Measurements from ENCODE around the gene CARMIL1. TPM values are rescaled to one million over a fixed set of nuclear protein-coding genes. Genes with fewer than 3 reads are reported as not detected.

CARMIL1 gene
- total and polyA plus RNA-seq, 10 of the 15 experiments (the other 5 are each of a cell fraction or from before 2014, with no cell fraction given), result 6.4 to 18.1 (median 10.3) TPM

DNA sequence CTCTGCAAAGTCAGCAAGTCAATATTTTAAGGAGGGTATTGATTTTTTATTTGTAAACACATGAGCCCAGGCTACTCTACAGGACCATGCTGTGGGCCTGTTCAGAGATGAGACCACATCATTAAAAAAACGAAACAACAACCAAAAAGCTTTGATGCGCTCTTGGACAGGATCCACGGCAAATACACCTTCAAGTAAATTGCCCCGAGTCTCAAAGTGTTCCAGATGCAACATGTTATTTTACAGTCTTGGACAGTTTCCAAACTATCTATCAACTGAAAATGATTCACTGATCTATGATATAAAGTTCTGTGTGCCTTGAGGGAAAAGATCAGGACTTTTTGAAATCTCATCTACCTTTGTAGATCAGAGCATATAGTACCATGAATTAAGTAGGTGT is 25.8 kb upstream of the CARMIL1 start:
- no peaks in the 10 kb centered on the region for H3K9me3 ChIP-seq (replicated peaks; ENCODE audit: control insufficient read depth, insufficient read depth, low read length)
- DNase-seq (ENCODE audit: low read depth, low spot score) (no peak), FAIRE-seq (no peak), ATAC-seq (no peak)
- no peaks in the 10 kb centered on the region for H3K79me2 ChIP-seq (ENCODE audit: control insufficient read depth, insufficient read depth, low read length)
- no peaks in the 10 kb centered on the region for H3K4me1 ChIP-seq (ENCODE audit: control insufficient read depth, insufficient read depth, low read length)
- in situ Hi-C loops (cut with MboI) (loop anchor here (25.0 kb wide), 1 partner anchor 684 kb away; the partner anchor contains the start of gene SLC17A2), intact Hi-C loops (cut with micrococcal nuclease; ENCODE audit: unreplicated experiment) (no loop called here)
- no peaks in the 10 kb centered on the region for H3K27me3 ChIP-seq (replicated peaks in 1 of 2; ENCODE audit: control insufficient read depth in 2 of 2, insufficient read depth in 2 of 2, low read length in 1 of 2)
- H3K36me3 ChIP-seq (ENCODE audit: control insufficient read depth in 2 of 2, insufficient read depth in 2 of 2, low read length in 1 of 2), result no peaks in the 10 kb centered on the region
- ChIA-PET POLR2A (no interaction called here), SMC1A (ENCODE audit: uncharacterized antibody, unreplicated experiment) (interaction anchor here (1.1 kb wide), 1 partner anchor 223 kb away, joined by 3 read pairs; no protein-coding TSS in a partner anchor), RAD21 (ENCODE audit: unreplicated experiment) (interaction anchor here (0.8 to 4.0 kb wide), 2 partner anchors 13 to 30 kb away, joined by 3 to 12 read pairs; no protein-coding TSS in a partner anchor), CTCF (interaction anchor here (1.2 to 1.7 kb wide), 2 partner anchors 12 to 303 kb away, joined by 4 to 10 read pairs; no protein-coding TSS in a partner anchor)
- H3K4me2 ChIP-seq (ENCODE audit: control insufficient read depth, insufficient read depth), result no peak overlapping the region
- no peak overlapping the region for H3K4me3 ChIP-seq
- BruUV-seq (replicated peaks), result no TSS peak
- WGBS (ENCODE audit: insufficient coverage, insufficient replicate concordance, low lambda C conversion rate, missing lambda C conversion rate), result 69% methylated on average over 4 of the region's 4 CpGs
- no peak overlapping the region for H3K27ac ChIP-seq (ENCODE audit: control insufficient read depth, insufficient read depth)
- H3K9ac ChIP-seq (ENCODE audit: control insufficient read depth, insufficient read depth, low read length), result no peak overlapping the region
- H2AFZ ChIP-seq (ENCODE audit: control insufficient read depth, low read depth, low read length), result no peak overlapping the region
- H4K20me1 ChIP-seq (ENCODE audit: control insufficient read depth, insufficient read depth), result no peaks in the 10 kb centered on the region
- TF ChIP-seq RFX5 (IDR thresholded peaks at IDR 0.05; ENCODE audit: low read depth, low read length) (no peak), NRF1 (conservative IDR thresholded peaks at IDR 0.05; ENCODE audit: low read depth, low read length) (no peak), PML (IDR thresholded peaks at IDR 0.05; ENCODE audit: low read length) (no peak), SMAD5 (IDR thresholded peaks at IDR 0.05; ENCODE audit: low read depth) (no peak), IRF4 (IDR thresholded peaks at IDR 0.05; ENCODE audit: low read depth, low read length) (no peak), CBX3 (IDR thresholded peaks at IDR 0.05; ENCODE audit: borderline replicate concordance, low read depth) (no peak), LARP7 (IDR thresholded peaks at IDR 0.05) (no peak), KLF5 (IDR thresholded peaks at IDR 0.05; ENCODE audit: partially characterized antibody) (no peak), ZNF217 (IDR thresholded peaks at IDR 0.05) (no peak), NR2F1 (conservative IDR thresholded peaks at IDR 0.05) (no peak), RAD51 (IDR thresholded peaks at IDR 0.05) (no peak), EED (IDR thresholded peaks at IDR 0.05; ENCODE audit: low read depth) (no peak), ZNF274 (IDR thresholded peaks at IDR 0.05; ENCODE audit: insufficient read depth, insufficient read length) (no peak)
- TF ChIP-seq, protein P1, sequence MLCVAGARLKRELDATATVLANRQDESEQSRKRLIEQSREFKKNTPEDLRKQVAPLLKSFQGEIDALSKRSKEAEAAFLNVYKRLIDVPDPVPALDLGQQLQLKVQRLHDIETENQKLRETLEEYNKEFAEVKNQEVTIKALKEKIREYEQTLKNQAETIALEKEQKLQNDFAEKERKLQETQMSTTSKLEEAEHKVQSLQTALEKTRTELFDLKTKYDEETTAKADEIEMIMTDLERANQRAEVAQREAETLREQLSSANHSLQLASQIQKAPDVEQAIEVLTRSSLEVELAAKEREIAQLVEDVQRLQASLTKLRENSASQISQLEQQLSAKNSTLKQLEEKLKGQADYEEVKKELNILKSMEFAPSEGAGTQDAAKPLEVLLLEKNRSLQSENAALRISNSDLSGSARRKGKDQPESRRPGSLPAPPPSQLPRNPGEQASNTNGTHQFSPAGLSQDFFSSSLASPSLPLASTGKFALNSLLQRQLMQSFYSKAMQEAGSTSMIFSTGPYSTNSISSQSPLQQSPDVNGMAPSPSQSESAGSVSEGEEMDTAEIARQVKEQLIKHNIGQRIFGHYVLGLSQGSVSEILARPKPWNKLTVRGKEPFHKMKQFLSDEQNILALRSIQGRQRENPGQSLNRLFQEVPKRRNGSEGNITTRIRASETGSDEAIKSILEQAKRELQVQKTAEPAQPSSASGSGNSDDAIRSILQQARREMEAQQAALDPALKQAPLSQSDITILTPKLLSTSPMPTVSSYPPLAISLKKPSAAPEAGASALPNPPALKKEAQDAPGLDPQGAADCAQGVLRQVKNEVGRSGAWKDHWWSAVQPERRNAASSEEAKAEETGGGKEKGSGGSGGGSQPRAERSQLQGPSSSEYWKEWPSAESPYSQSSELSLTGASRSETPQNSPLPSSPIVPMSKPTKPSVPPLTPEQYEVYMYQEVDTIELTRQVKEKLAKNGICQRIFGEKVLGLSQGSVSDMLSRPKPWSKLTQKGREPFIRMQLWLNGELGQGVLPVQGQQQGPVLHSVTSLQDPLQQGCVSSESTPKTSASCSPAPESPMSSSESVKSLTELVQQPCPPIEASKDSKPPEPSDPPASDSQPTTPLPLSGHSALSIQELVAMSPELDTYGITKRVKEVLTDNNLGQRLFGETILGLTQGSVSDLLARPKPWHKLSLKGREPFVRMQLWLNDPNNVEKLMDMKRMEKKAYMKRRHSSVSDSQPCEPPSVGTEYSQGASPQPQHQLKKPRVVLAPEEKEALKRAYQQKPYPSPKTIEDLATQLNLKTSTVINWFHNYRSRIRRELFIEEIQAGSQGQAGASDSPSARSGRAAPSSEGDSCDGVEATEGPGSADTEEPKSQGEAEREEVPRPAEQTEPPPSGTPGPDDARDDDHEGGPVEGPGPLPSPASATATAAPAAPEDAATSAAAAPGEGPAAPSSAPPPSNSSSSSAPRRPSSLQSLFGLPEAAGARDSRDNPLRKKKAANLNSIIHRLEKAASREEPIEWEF (IDR thresholded peaks at IDR 0.05; ENCODE audit: insufficient replicate concordance, low read depth, low read length), result no peak
- TF ChIP-seq, protein P2, sequence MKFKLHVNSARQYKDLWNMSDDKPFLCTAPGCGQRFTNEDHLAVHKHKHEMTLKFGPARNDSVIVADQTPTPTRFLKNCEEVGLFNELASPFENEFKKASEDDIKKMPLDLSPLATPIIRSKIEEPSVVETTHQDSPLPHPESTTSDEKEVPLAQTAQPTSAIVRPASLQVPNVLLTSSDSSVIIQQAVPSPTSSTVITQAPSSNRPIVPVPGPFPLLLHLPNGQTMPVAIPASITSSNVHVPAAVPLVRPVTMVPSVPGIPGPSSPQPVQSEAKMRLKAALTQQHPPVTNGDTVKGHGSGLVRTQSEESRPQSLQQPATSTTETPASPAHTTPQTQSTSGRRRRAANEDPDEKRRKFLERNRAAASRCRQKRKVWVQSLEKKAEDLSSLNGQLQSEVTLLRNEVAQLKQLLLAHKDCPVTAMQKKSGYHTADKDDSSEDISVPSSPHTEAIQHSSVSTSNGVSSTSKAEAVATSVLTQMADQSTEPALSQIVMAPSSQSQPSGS (IDR thresholded peaks at IDR 0.05; ENCODE audit: low read length), result no peak
- TF ChIP-seq, protein P3, sequence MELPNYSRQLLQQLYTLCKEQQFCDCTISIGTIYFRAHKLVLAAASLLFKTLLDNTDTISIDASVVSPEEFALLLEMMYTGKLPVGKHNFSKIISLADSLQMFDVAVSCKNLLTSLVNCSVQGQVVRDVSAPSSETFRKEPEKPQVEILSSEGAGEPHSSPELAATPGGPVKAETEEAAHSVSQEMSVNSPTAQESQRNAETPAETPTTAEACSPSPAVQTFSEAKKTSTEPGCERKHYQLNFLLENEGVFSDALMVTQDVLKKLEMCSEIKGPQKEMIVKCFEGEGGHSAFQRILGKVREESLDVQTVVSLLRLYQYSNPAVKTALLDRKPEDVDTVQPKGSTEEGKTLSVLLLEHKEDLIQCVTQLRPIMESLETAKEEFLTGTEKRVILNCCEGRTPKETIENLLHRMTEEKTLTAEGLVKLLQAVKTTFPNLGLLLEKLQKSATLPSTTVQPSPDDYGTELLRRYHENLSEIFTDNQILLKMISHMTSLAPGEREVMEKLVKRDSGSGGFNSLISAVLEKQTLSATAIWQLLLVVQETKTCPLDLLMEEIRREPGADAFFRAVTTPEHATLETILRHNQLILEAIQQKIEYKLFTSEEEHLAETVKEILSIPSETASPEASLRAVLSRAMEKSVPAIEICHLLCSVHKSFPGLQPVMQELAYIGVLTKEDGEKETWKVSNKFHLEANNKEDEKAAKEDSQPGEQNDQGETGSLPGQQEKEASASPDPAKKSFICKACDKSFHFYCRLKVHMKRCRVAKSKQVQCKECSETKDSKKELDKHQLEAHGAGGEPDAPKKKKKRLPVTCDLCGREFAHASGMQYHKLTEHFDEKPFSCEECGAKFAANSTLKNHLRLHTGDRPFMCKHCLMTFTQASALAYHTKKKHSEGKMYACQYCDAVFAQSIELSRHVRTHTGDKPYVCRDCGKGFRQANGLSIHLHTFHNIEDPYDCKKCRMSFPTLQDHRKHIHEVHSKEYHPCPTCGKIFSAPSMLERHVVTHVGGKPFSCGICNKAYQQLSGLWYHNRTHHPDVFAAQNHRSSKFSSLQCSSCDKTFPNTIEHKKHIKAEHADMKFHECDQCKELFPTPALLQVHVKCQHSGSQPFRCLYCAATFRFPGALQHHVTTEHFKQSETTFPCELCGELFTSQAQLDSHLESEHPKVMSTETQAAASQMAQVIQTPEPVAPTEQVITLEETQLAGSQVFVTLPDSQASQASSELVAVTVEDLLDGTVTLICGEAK (IDR thresholded peaks at IDR 0.05; ENCODE audit: borderline replicate concordance), result no peak
